Endodermal cell (in vitro differentiated cells): Measurements from ENCODE around the gene SMURF1. TPM values are rescaled to one million over a fixed set of nuclear protein-coding genes. Genes with fewer than 3 reads are reported as not detected.

Experiments
- DNase-seq: peaks from one replicate; pipeline ENCODE4 v3.0.0-alpha.2; 2017
- H3K27ac ChIP-seq: 2 replicates; pipeline ENCODE4 v1.5.1; 2013; ENCODE audit warnings: mild to moderate bottlenecking, low read depth, low read length, moderate library complexity
- H3K27me3 ChIP-seq: 2 replicates; pipeline ENCODE4 v1.6.1; 2013; ENCODE audit warnings: mild to moderate bottlenecking, low read length, moderate library complexity; ENCODE audit not compliant: insufficient read depth, control insufficient read depth, poor library complexity, severe bottlenecking
- H3K36me3 ChIP-seq: 2 replicates; pipeline ENCODE4 v1.7.0; 2013; ENCODE audit warnings: mild to moderate bottlenecking, low read length, moderate library complexity; ENCODE audit not compliant: control insufficient read depth, insufficient read depth
- H3K4me1 ChIP-seq: one replicate; pipeline ENCODE4 v1.7.0; 2013; ENCODE audit warnings: low read length; ENCODE audit not compliant: control insufficient read depth, insufficient read depth
- H3K4me3 ChIP-seq: 2 replicates; pipeline ENCODE4 v1.5.1; 2013; ENCODE audit warnings: mild to moderate bottlenecking, low read length, moderate library complexity
- H3K9ac ChIP-seq: 2 replicates; pipeline ENCODE4 v1.6.1; 2013; ENCODE audit warnings: mild to moderate bottlenecking, low read length, moderate library complexity; ENCODE audit not compliant: poor library complexity, severe bottlenecking; ENCODE audit errors: extremely low read depth
- H3K9me3 ChIP-seq: 2 replicates; pipeline ENCODE4 v1.6.1; 2013; ENCODE audit warnings: mild to moderate bottlenecking, low read length, moderate library complexity; ENCODE audit not compliant: control insufficient read depth
- H3K27ac Mint-ChIP-seq: 2 replicates; pipeline ENCODE4 v1.8.0; 2020; ENCODE audit warnings: mixed read lengths
- H3K27me3 Mint-ChIP-seq: 2 replicates; pipeline ENCODE4 v1.8.0; 2021; ENCODE audit warnings: mild to moderate bottlenecking, mixed read lengths; ENCODE audit not compliant: insufficient read depth
- H3K36me3 Mint-ChIP-seq: 2 replicates; pipeline ENCODE4 v1.8.0; 2020; ENCODE audit warnings: low read depth, mixed read lengths
- H3K4me1 Mint-ChIP-seq: 2 replicates; pipeline ENCODE4 v1.8.0; 2020; ENCODE audit warnings: mixed read lengths
- H3K4me3 Mint-ChIP-seq: 2 replicates; pipeline ENCODE4 v1.8.0; 2020; ENCODE audit warnings: mild to moderate bottlenecking, moderate library complexity, mixed read lengths
- H3K9me3 Mint-ChIP-seq: 2 replicates; pipeline ENCODE4 v1.8.0; 2020; ENCODE audit warnings: mild to moderate bottlenecking, mixed read lengths
- WGBS, 2 experiments: methylation state at CpG; one replicate each; pipeline versions ENCODE4 v1.1.5 to v1.1.7; 2013; ENCODE audit warnings: missing lambda C conversion rate in 2 of 2, mixed read lengths in 1 of 2; ENCODE audit not compliant: insufficient coverage in 1 of 2, insufficient read length in 1 of 2; 5-methylcytosine and 5-hydroxymethylcytosine counted together
- total RNA-seq, 2 donors: library from RNA; stranded (reverse); fragmentation: NEBNext Ultra II Directional in 1 of 2; extraction: Animal tissue kit (Norgen Biotek cat#: 25700) in 1 of 2; gene quantifications; 2 replicates in 1 of 2; 3 replicates in 1 of 2; pipeline ENCODE4 v1.2.1, GENCODE V29; 2021
- TF ChIP-seq, protein P1 (sequence below): fragments of 200-600 bp; sonication (generic); conservative IDR thresholded peaks from 2 replicates; pipeline ENCODE4 v1.5.0; 2021; ENCODE audit warnings: antibody characterized with exemption, mild to moderate bottlenecking

Gene SMURF1
- total RNA-seq, 2 donors from 2014 or later = 31.6 to 38.1 TPM

DNA sequence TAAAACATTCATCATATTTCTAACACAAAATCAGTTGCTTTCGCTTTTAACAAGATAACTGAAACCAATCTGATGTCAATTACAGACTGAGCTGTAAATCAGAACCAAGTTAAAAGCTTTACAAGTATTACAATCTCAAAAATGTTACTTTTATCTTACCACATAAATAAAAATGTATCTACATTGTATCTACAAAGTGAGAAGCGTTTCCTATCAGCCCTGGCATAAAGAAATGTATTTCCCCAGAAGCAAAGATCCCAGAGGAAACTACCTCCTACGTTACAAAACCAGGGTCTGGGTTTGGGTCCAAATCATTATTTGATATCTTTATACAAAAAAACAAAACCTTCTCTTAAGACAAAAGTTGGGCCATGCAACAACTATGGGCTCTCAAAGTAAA is 2.6 kb downstream of the SMURF1 start:
- TF ChIP-seq, protein P1, sequence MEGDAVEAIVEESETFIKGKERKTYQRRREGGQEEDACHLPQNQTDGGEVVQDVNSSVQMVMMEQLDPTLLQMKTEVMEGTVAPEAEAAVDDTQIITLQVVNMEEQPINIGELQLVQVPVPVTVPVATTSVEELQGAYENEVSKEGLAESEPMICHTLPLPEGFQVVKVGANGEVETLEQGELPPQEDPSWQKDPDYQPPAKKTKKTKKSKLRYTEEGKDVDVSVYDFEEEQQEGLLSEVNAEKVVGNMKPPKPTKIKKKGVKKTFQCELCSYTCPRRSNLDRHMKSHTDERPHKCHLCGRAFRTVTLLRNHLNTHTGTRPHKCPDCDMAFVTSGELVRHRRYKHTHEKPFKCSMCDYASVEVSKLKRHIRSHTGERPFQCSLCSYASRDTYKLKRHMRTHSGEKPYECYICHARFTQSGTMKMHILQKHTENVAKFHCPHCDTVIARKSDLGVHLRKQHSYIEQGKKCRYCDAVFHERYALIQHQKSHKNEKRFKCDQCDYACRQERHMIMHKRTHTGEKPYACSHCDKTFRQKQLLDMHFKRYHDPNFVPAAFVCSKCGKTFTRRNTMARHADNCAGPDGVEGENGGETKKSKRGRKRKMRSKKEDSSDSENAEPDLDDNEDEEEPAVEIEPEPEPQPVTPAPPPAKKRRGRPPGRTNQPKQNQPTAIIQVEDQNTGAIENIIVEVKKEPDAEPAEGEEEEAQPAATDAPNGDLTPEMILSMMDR = no peak
- 76 to 90% methylated on average over 3 of the region's 3 CpGs for WGBS, 2 experiments
- no peaks in the 10 kb centered on the region for H3K27me3 Mint-ChIP-seq
- Histone ChIP-seq H3K9me3 (no peaks in the 10 kb centered on the region), H3K9ac (peak overlapping the region; percentile 67), H3K27ac (no peak overlapping the region), H3K4me3 (peak overlapping the region; percentile 78), H3K4me1 (peaks cover 25% of the 10 kb centered on the region), H3K36me3 (peaks cover 4% of the 10 kb centered on the region), H3K27me3 (no peaks in the 10 kb centered on the region)
- DNase-seq = no peak
- peak overlapping the region; percentile 10 for H3K4me3 Mint-ChIP-seq
- peaks cover 10% of the 10 kb centered on the region for H3K36me3 Mint-ChIP-seq
- H3K4me1 Mint-ChIP-seq = peaks cover 52% of the 10 kb centered on the region
- no peaks in the 10 kb centered on the region for H3K9me3 Mint-ChIP-seq
- H3K27ac Mint-ChIP-seq = no peak overlapping the region

DNA sequence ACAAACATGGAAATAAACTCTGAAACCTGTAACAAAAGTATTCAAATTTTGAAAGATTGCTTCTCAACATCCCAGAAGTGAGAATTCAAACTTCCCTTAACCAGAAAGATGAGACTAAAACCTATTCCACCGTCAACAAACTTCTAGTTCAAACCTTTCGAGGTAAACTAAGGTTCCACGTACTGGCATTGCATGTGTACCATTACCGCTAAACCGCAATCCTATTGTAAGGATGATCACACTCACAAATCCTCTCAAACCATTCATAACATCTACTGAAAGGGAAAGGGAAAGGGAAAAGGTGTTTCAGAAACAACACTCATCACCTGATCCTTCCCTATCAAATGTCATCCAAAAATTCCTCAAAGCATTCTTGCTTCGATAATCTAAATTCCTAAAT is 3.1 kb downstream of the SMURF1 start:
- peaks cover 10% of the 10 kb centered on the region for H3K36me3 Mint-ChIP-seq
- no peaks in the 10 kb centered on the region for H3K9me3 ChIP-seq
- H3K4me3 ChIP-seq = peak overlapping the region; percentile 78
- no peak overlapping the region for H3K9ac ChIP-seq
- no peaks in the 10 kb centered on the region for H3K9me3 Mint-ChIP-seq
- H3K27me3 ChIP-seq = no peaks in the 10 kb centered on the region
- peaks cover 21% of the 10 kb centered on the region for H3K4me1 ChIP-seq
- DNase-seq = no peak
- TF ChIP-seq, protein P1 = no peak
- no peaks in the 10 kb centered on the region for H3K27me3 Mint-ChIP-seq
- WGBS, 2 experiments = 96 to 97% methylated on average over 6 of the region's 6 CpGs
- H3K4me3 Mint-ChIP-seq = peak overlapping the region; percentile 10
- peak overlapping the region; percentile 17 for H3K27ac Mint-ChIP-seq
- H3K4me1 Mint-ChIP-seq = peaks cover 48% of the 10 kb centered on the region
- H3K36me3 ChIP-seq = peaks cover 4% of the 10 kb centered on the region
- no peak overlapping the region for H3K27ac ChIP-seq

DNA sequence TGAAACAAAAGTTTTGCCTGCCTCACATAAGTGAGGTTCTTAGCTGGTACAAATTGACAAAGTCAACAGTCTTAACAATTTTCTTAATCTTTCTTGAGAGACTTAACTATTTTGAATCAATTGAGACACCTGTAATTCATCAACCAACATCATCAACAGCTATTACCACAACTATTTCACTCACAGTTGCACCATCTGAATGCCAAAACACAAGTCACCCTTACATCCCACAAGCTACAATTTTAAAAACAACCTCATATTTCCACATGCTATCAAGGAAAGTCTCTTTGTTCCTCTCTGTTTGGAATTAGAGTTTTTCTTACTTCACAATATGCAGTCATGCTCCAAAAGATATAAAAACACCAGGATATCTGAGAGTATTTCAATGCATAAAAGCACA is 4.9 kb downstream of the SMURF1 start:
- no peaks in the 10 kb centered on the region for H3K27me3 Mint-ChIP-seq
- H3K4me3 Mint-ChIP-seq = no peak overlapping the region
- Histone ChIP-seq H3K27me3 (no peaks in the 10 kb centered on the region), H3K9ac (no peak overlapping the region), H3K36me3 (peaks cover 4% of the 10 kb centered on the region), H3K9me3 (no peaks in the 10 kb centered on the region), H3K27ac (no peak overlapping the region), H3K4me3 (peak overlapping the region; percentile 41), H3K4me1 (peaks cover 18% of the 10 kb centered on the region)
- DNase-seq = no peak
- H3K4me1 Mint-ChIP-seq = peaks cover 51% of the 10 kb centered on the region
- peaks cover 10% of the 10 kb centered on the region for H3K36me3 Mint-ChIP-seq
- H3K27ac Mint-ChIP-seq = peak overlapping the region; percentile 83
- H3K9me3 Mint-ChIP-seq = no peaks in the 10 kb centered on the region
- TF ChIP-seq, protein P1 = no peak
